Mammary epithelial cell (primary cell): ENCODE measurements around the gene FANK1.
"Not testable (repeated sequence)": the region's sequence is repeated elsewhere in the genome, so short reads cannot be mapped to it uniquely, and the experiment has no call there.

Experiments used
- EZH2 ChIP-seq: IDR thresholded peaks from 2 replicates; pipeline ENCODE4 v1.6.1; 2012; ENCODE audit warnings: low read length, inconsistent platforms, borderline replicate concordance
- TF ChIP-seq, protein P1 (sequence below), 2 donors: IDR thresholded peaks in 1 of 2; conservative IDR thresholded peaks in 1 of 2; 2 replicates each; pipeline ENCODE4 v1.5.1; 2011 to 2012; ENCODE audit warnings: inconsistent platforms in 2 of 2, low read length in 2 of 2, mild to moderate bottlenecking in 2 of 2, control low read depth in 1 of 2, low read depth in 1 of 2; ENCODE audit not compliant: insufficient read depth in 1 of 2; ENCODE audit errors: extremely low read depth in 1 of 2

DNA sequence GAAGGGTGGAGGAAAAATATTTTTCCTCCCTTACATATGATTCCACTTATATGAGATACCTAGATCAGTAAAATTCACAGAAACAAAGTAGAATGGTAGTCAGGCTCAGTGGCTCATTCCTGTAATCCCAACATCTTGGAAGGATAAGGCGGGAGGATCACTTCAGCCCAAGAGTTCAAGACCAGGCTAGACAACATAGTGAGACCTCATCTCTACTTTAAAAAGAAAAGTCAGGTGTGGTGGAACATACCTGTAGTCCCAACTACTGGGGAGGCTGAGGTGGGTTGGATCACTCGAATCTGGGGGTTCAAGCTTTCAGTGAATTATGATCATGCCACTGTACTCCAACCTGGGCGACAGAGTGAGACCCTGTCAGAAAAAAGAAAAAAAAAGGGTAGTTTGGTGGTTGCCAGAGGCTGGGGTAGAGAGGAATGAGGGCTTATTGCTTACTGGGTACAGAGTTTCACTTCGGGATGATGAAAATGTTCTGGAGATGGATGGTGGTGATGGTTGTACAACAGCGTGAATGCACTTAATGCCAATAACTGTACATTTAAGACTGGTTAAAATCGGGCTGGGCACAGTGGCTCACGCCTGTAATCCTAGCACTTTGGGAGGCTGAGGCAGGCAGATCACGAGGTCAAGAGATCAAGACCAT is 21.5 kb downstream of the FANK1 start:
- TF ChIP-seq, protein P1, sequence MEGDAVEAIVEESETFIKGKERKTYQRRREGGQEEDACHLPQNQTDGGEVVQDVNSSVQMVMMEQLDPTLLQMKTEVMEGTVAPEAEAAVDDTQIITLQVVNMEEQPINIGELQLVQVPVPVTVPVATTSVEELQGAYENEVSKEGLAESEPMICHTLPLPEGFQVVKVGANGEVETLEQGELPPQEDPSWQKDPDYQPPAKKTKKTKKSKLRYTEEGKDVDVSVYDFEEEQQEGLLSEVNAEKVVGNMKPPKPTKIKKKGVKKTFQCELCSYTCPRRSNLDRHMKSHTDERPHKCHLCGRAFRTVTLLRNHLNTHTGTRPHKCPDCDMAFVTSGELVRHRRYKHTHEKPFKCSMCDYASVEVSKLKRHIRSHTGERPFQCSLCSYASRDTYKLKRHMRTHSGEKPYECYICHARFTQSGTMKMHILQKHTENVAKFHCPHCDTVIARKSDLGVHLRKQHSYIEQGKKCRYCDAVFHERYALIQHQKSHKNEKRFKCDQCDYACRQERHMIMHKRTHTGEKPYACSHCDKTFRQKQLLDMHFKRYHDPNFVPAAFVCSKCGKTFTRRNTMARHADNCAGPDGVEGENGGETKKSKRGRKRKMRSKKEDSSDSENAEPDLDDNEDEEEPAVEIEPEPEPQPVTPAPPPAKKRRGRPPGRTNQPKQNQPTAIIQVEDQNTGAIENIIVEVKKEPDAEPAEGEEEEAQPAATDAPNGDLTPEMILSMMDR (conservative IDR thresholded peaks at IDR 0.05 in 1 of 2, IDR thresholded peaks at IDR 0.05 in 1 of 2; ENCODE audit: extremely low read depth in 1 of 2, insufficient read depth in 1 of 2, low read depth in 1 of 2, low read length in 2 of 2), result not testable (repeated sequence)
- TF ChIP-seq EZH2, result not testable (repeated sequence)
